Aorta (tissue), 5 donors: ENCODE measurements around the gene TBC1D16. TPM values are rescaled to one million over a fixed set of nuclear protein-coding genes. Genes with fewer than 3 reads are reported as not detected.

Experiments used
- ATAC-seq: fragments of 200-7000 bp; cut with Tn5 transposase; one replicate; pipeline ENCODE4 v1.9.1; 2022; ENCODE audit warnings: moderate library complexity; ENCODE audit not compliant: low FRiP score
- DNase-seq, 2 donors: peaks; one replicate each; pipeline ENCODE4 v3.0.0-alpha.2; 2020
- H3K27ac ChIP-seq, 2 donors: one replicate each; pipeline ENCODE4 v1.5.1; 2013; ENCODE audit warnings: low read length in 2 of 2, mild to moderate bottlenecking in 2 of 2, moderate library complexity in 2 of 2, control low read depth in 1 of 2, inconsistent platforms in 1 of 2, low read depth in 1 of 2
- H3K27me3 ChIP-seq, 2 donors: one replicate each; pipeline ENCODE4 v1.6.1; 2013; ENCODE audit warnings: control low read depth in 1 of 2, low read length in 1 of 2, mild to moderate bottlenecking in 1 of 2, moderate library complexity in 1 of 2; ENCODE audit not compliant: insufficient read depth in 2 of 2, control insufficient read depth in 1 of 2
- H3K36me3 ChIP-seq, 2 donors: one replicate each; pipeline ENCODE4 v1.6.1; 2013; ENCODE audit warnings: control low read depth in 1 of 2, low read length in 1 of 2, mild to moderate bottlenecking in 1 of 2; ENCODE audit not compliant: insufficient read depth in 2 of 2, control insufficient read depth in 1 of 2
- H3K4me1 ChIP-seq, 2 donors: one replicate each; pipeline ENCODE4 v1.6.1; 2013; ENCODE audit warnings: low read length in 2 of 2, control low read depth in 1 of 2, mild to moderate bottlenecking in 1 of 2, moderate library complexity in 1 of 2; ENCODE audit not compliant: insufficient read depth in 2 of 2, control insufficient read depth in 1 of 2
- H3K4me3 ChIP-seq, 2 donors: one replicate each; pipeline ENCODE4 v1.5.1; 2013; ENCODE audit warnings: low read length in 2 of 2, control low read depth in 1 of 2, mild to moderate bottlenecking in 1 of 2
- H3K9me3 ChIP-seq: one replicate; pipeline ENCODE4 v1.6.1; 2013; ENCODE audit warnings: mild to moderate bottlenecking, low read length; ENCODE audit not compliant: control insufficient read depth
- WGBS, 2 donors: extraction: QIAGEN DNeasy Blood & Tissue Kit; methylation state at CpG; one replicate each; pipeline ENCODE4 v1.1.7; 2013; 5-methylcytosine and 5-hydroxymethylcytosine counted together
- intact Hi-C, 2 donors: fragments of 100-400 bp; cut with DNase I; formaldehyde crosslinking; loops; one replicate each; pipeline versions ENCODE4 v1.14.2 to v1.15.0; 2022
- polyA plus RNA-seq, 2 donors: library from polyadenylated mRNA; stranded (reverse); fragments of 200-250 nt; gene quantifications; one replicate each; pipeline ENCODE4 v1.2.3, GENCODE V29; 2013
- total RNA-seq, 2 donors: library from RNA; stranded (reverse); fragmentation: NEBNext Ultra II Directional; extraction: Animal tissue kit (Norgen Biotek cat#: 25700); gene quantifications; one replicate each; pipeline ENCODE4 v1.2.1, GENCODE V29; 2021
- donor health status: healthy with polysubstance abuse.
- donor health status: Bipolar disorder and iron deficiency.
- donor health status: DM: no; HTN: no; CAD: no.
- donor health status: DM: no; HTN: no; CAD: no.
- donor health status: DM: yes; HTN: yes; CAD: no.

TBC1D16 gene
- total and polyA plus RNA-seq, 4 donors: 6.4 to 43.6 (median 27.7) TPM

GRCh38 chr17:80005360-80006338 lies 30.0 kb downstream of the TBC1D16 start:
- intact Hi-C loops: loop anchor here (5.0 to 10.0 kb wide), 2 partner anchors 77 to 79 kb away; no protein-coding TSS in a partner anchor
- DNase-seq (peak in 1 of 2 donors; percentile 66), ATAC-seq (peak; percentile 49)
- Histone ChIP-seq H3K4me1 (no peaks in the 10 kb centered on the region), H3K27ac (no peak overlapping the region), H3K36me3 (no peaks in the 10 kb centered on the region), H3K9me3 (no peaks in the 10 kb centered on the region), H3K4me3 (no peak overlapping the region), H3K27me3 (no peaks in the 10 kb centered on the region)
- 52 to 53% methylated on average over 37 of the region's 37 CpGs for WGBS, 2 donors

- H3K27ac ChIP-seq: no peak overlapping the region
- no peaks in the 10 kb centered on the region for H3K4me1 ChIP-seq
- 95% methylated on average over 15 of the region's 15 CpGs for WGBS, 2 donors
- no peaks in the 10 kb centered on the region for H3K27me3 ChIP-seq
- DNase-seq: no peak
- ATAC-seq: no peak
- intact Hi-C loops: loop anchor here in 1 of 2 donors (10.0 kb wide), 1 partner anchor 81 kb away; no protein-coding TSS in a partner anchor
- H3K4me3 ChIP-seq: no peak overlapping the region
- no peaks in the 10 kb centered on the region for H3K36me3 ChIP-seq
- H3K9me3 ChIP-seq: no peaks in the 10 kb centered on the region
These were observed 31.7 kb downstream of the TBC1D16 start for GRCh38 chr17:80003969-80004368.

GRCh38 chr17:80002690-80003490 lies 32.8 kb downstream of the TBC1D16 start:
- 93% methylated on average over 30 of the region's 30 CpGs for WGBS, 2 donors
- Histone ChIP-seq H3K27ac (no peak overlapping the region), H3K4me3 (no peak overlapping the region), H3K4me1 (no peaks in the 10 kb centered on the region), H3K9me3 (no peaks in the 10 kb centered on the region), H3K27me3 (no peaks in the 10 kb centered on the region), H3K36me3 (no peaks in the 10 kb centered on the region)
- peak in 1 of 2 donors; percentile 44 for DNase-seq
- intact Hi-C loops: loop anchor here in 1 of 2 donors (10.0 kb wide), 1 partner anchor 82 kb away; no protein-coding TSS in a partner anchor
- no peak for ATAC-seq

GRCh38 chr17:80002070-80002641 lies 33.5 kb downstream of the TBC1D16 start:
- H3K9me3 ChIP-seq: no peaks in the 10 kb centered on the region
- WGBS, 2 donors: 93 to 94% methylated on average over 25 to 26 of the region's 26 CpGs
- H3K4me3 ChIP-seq: no peak overlapping the region
- H3K4me1 ChIP-seq: no peaks in the 10 kb centered on the region
- H3K27ac ChIP-seq: no peak overlapping the region
- intact Hi-C loops: loop anchor here in 1 of 2 donors (10.0 kb wide), 1 partner anchor 83 kb away; no protein-coding TSS in a partner anchor
- DNase-seq: peak in 1 of 2 donors; percentile 27
- no peaks in the 10 kb centered on the region for H3K36me3 ChIP-seq
- no peak for ATAC-seq
- no peaks in the 10 kb centered on the region for H3K27me3 ChIP-seq

GRCh38 chr17:80000981-80001775 lies 34.5 kb downstream of the TBC1D16 start:
- intact Hi-C loops: loop anchor here in 1 of 2 donors (10.0 kb wide), 1 partner anchor 84 kb away; no protein-coding TSS in a partner anchor
- no peak overlapping the region for H3K4me3 ChIP-seq
- no peaks in the 10 kb centered on the region for H3K27me3 ChIP-seq
- ATAC-seq (no peak), DNase-seq (peak in 1 of 2 donors; percentile 36)
- WGBS, 2 donors: 81 to 82% methylated on average over 28 to 29 of the region's 29 CpGs
- H3K4me1 ChIP-seq: no peaks in the 10 kb centered on the region
- H3K36me3 ChIP-seq: no peaks in the 10 kb centered on the region
- no peak overlapping the region for H3K27ac ChIP-seq
- no peaks in the 10 kb centered on the region for H3K9me3 ChIP-seq

- DNase-seq (peak in 1 of 2 donors; percentile 20), ATAC-seq (no peak)
- WGBS, 2 donors: 95% methylated on average over 7 of the region's 7 CpGs
- Histone ChIP-seq H3K27ac (no peak overlapping the region), H3K27me3 (no peaks in the 10 kb centered on the region), H3K4me3 (no peak overlapping the region), H3K4me1 (no peaks in the 10 kb centered on the region), H3K36me3 (no peaks in the 10 kb centered on the region), H3K9me3 (no peaks in the 10 kb centered on the region)
- intact Hi-C loops: loop anchor here in 1 of 2 donors (10.0 kb wide), 1 partner anchor 85 kb away; no protein-coding TSS in a partner anchor
These were observed 35.5 kb downstream of the TBC1D16 start for GRCh38 chr17:80000136-80000535.

- Histone ChIP-seq H3K27ac (no peak overlapping the region), H3K4me3 (no peak overlapping the region), H3K27me3 (no peaks in the 10 kb centered on the region), H3K9me3 (no peaks in the 10 kb centered on the region), H3K36me3 (no peaks in the 10 kb centered on the region), H3K4me1 (no peaks in the 10 kb centered on the region)
- intact Hi-C loops: no loop called here
- DNase-seq: no peak
- 82 to 83% methylated on average over 15 of the region's 15 CpGs for WGBS, 2 donors
- no peak for ATAC-seq
These were observed 38.5 kb downstream of the TBC1D16 start for GRCh38 chr17:79997011-79997660.
